HepG2 (cell line): ENCODE measurements around the gene HTRA2. TPM values are rescaled to one million over a fixed set of nuclear protein-coding genes. Genes with fewer than 3 reads are reported as not detected.

Experiments used
- BCL6 ChIP-seq: IDR thresholded peaks from 2 replicates; pipeline ENCODE4 v1.6.1; 2016; ENCODE audit warnings: missing genetic modification reagents, missing compliant biosample characterization
- KDM5B ChIP-seq: sonication (generic); formaldehyde crosslinking; IDR thresholded peaks from 2 replicates; pipeline ENCODE4 v1.4.0; 2020; ENCODE audit warnings: missing genetic modification reagents, mild to moderate bottlenecking, borderline replicate concordance
- MIER2 ChIP-seq: IDR thresholded peaks from 2 replicates; pipeline ENCODE4 v1.6.1; 2016; ENCODE audit warnings: missing biosample characterization, missing genetic modification reagents
- NR3C1 ChIP-seq: sonication (generic); formaldehyde crosslinking; IDR thresholded peaks from 2 replicates; pipeline ENCODE4 v1.4.0; 2020; ENCODE audit warnings: missing genetic modification reagents
- RORA ChIP-seq: sonication (generic); formaldehyde crosslinking; IDR thresholded peaks from 2 replicates; pipeline ENCODE4 v1.5.0; 2020; ENCODE audit warnings: mild to moderate bottlenecking, missing genetic modification reagents, moderate library complexity
- TFDP1 ChIP-seq: IDR thresholded peaks from 2 replicates; pipeline ENCODE4 v1.6.1; 2016; ENCODE audit warnings: missing compliant biosample characterization, missing genetic modification reagents, borderline replicate concordance
- U2AF1 ChIP-seq: fragments of 200-400 bp; formaldehyde crosslinking; optimal IDR thresholded peaks from 2 replicates; pipeline ENCODE3; 2017; ENCODE audit warnings: mild to moderate bottlenecking, low read depth, low read length
- XBP1 ChIP-seq: sonication (generic); formaldehyde crosslinking; IDR thresholded peaks from 2 replicates; pipeline ENCODE4 v1.5.0; 2020; ENCODE audit warnings: missing genetic modification reagents
- ZNF430 ChIP-seq: sonication (generic); formaldehyde crosslinking; IDR thresholded peaks from 2 replicates; pipeline ENCODE4 v1.9.0; 2021; ENCODE audit warnings: mild to moderate bottlenecking, missing genetic modification reagents
- ZNF552 ChIP-seq: sonication (generic); formaldehyde crosslinking; IDR thresholded peaks from 2 replicates; pipeline ENCODE4 v1.9.0; 2022; ENCODE audit warnings: missing genetic modification reagents, mild to moderate bottlenecking, borderline replicate concordance
- ZNF609 ChIP-seq: sonication (generic); formaldehyde crosslinking; IDR thresholded peaks from 2 replicates; pipeline ENCODE4 v1.4.0; 2020; ENCODE audit warnings: mild to moderate bottlenecking, missing genetic modification reagents, borderline replicate concordance
- ZNF678 ChIP-seq: sonication (generic); formaldehyde crosslinking; IDR thresholded peaks from 2 replicates; pipeline ENCODE4 v1.4.0; 2020; ENCODE audit warnings: mild to moderate bottlenecking, missing genetic modification reagents
- ZNF724P ChIP-seq: sonication (generic); formaldehyde crosslinking; IDR thresholded peaks from 2 replicates; pipeline ENCODE4 v1.8.0; 2022; ENCODE audit warnings: missing genetic modification reagents, borderline replicate concordance
- ZNF781 ChIP-seq: sonication (generic); formaldehyde crosslinking; IDR thresholded peaks from 2 replicates; pipeline ENCODE4 v1.5.1; 2020; ENCODE audit warnings: borderline replicate concordance, mild to moderate bottlenecking, missing genetic modification reagents; ENCODE audit errors: not compliant biosample characterization
- polyA plus RNA-seq, 8 experiments: library from polyadenylated mRNA; depleted of rRNA in 3 of 8; stranded (reverse) in 7 of 8; unstranded in 1 of 8; fragments of >200 nt; fragmentation: Illumina TruSeq in 4 of 8; extraction: Trizol in 4 of 8; gene quantifications; 2 replicates each; pipeline versions ENCODE4 v1.2.1 to v1.2.3, GENCODE V29; 2011 to 2016; ENCODE audit warnings: low read depth in 4 of 8, missing spikeins in 1 of 8, mixed read lengths in 1 of 8; ENCODE audit not compliant: insufficient read depth in 1 of 8
- total RNA-seq, 5 experiments: library from RNA; depleted of rRNA; stranded (reverse); fragments of >200 nt; fragmentation: Illumina TruSeq; extraction: Trizol; gene quantifications; 2 replicates each; pipeline ENCODE4 v1.2.3, GENCODE V29; 2016; ENCODE audit warnings: low read depth in 1 of 5
- TF ChIP-seq, protein P1 (sequence below): sonication (generic); formaldehyde crosslinking; IDR thresholded peaks from 2 replicates; pipeline ENCODE4 v1.4.0; 2020; ENCODE audit warnings: missing genetic modification reagents
- TF ChIP-seq, protein P2 (sequence below): sonication (generic); formaldehyde crosslinking; IDR thresholded peaks from 2 replicates; pipeline ENCODE4 v1.4.0; 2020; ENCODE audit warnings: mild to moderate bottlenecking, missing genetic modification reagents
- TF ChIP-seq, protein P3 (sequence below): sonication (generic); formaldehyde crosslinking; IDR thresholded peaks from 2 replicates; pipeline ENCODE4 v1.5.1; 2020; ENCODE audit warnings: mild to moderate bottlenecking, moderate library complexity, missing genetic modification reagents

Gene HTRA2
- total and polyA plus RNA-seq, 2 of the 13 experiments (the other 11 are each of a cell fraction or from before 2014, with no cell fraction given): 47.7 to 50.3 TPM

DNA sequence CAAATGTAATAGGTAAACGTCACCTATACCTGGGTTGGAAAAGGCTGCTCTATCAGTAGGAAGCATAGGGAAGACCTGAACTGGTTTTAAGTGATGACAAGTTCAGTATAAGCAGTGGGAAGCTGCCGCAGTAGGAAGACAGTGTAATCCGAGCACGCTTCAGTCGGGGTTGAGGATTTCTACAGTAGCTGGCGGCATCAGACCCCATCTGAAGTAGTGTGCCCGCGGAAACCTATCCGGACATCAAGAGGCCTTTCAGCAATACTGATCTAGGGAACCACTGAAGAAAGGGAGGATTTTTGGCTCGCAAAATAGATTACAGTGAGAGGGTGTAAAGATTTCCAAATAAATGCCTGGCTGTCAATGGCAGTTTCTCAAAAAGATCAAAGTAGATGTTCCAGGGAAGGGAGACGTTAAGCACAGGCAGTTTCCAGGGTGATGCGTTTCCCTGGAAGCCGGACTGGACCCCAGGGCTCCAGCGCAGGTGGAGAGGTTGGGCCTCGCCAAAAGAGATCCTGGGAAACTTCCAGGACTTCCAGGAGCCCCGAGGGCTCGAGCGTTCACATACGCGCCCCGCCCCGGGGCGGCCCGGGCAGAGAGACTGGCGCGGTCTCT, 18.7 kb downstream of the HTRA2 start (continued):
- TF ChIP-seq ZNF609 (CRISPR knock-in tag) (no peak), TFDP1 (CRISPR knock-in tag) (no peak), KDM5B (CRISPR knock-in tag) (peak; percentile 29; the same call in 1 of the 2 replicates), XBP1 (CRISPR knock-in tag) (no peak), NR3C1 (CRISPR knock-in tag) (no peak), ZNF552 (CRISPR knock-in tag) (no peak), BCL6 (0 out of 2 replicates have a peak, but pooled peaks have one; percentile 15), ZNF430 (CRISPR knock-in tag) (no peak), ZNF678 (CRISPR knock-in tag) (no peak), ZNF724P (no peak), ZNF781 (CRISPR knock-in tag) (no peak), U2AF1 (no peak), MIER2 (no peak), RORA (CRISPR knock-in tag) (no peak)
- TF ChIP-seq, protein P1, sequence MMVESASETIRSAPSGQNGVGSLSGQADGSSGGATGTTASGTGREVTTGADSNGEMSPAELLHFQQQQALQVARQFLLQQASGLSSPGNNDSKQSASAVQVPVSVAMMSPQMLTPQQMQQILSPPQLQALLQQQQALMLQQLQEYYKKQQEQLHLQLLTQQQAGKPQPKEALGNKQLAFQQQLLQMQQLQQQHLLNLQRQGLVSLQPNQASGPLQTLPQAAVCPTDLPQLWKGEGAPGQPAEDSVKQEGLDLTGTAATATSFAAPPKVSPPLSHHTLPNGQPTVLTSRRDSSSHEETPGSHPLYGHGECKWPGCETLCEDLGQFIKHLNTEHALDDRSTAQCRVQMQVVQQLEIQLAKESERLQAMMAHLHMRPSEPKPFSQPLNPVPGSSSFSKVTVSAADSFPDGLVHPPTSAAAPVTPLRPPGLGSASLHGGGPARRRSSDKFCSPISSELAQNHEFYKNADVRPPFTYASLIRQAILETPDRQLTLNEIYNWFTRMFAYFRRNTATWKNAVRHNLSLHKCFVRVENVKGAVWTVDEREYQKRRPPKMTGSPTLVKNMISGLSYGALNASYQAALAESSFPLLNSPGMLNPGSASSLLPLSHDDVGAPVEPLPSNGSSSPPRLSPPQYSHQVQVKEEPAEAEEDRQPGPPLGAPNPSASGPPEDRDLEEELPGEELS (CRISPR knock-in tag): no peak
- TF ChIP-seq, protein P2, sequence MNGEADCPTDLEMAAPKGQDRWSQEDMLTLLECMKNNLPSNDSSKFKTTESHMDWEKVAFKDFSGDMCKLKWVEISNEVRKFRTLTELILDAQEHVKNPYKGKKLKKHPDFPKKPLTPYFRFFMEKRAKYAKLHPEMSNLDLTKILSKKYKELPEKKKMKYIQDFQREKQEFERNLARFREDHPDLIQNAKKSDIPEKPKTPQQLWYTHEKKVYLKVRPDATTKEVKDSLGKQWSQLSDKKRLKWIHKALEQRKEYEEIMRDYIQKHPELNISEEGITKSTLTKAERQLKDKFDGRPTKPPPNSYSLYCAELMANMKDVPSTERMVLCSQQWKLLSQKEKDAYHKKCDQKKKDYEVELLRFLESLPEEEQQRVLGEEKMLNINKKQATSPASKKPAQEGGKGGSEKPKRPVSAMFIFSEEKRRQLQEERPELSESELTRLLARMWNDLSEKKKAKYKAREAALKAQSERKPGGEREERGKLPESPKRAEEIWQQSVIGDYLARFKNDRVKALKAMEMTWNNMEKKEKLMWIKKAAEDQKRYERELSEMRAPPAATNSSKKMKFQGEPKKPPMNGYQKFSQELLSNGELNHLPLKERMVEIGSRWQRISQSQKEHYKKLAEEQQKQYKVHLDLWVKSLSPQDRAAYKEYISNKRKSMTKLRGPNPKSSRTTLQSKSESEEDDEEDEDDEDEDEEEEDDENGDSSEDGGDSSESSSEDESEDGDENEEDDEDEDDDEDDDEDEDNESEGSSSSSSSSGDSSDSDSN: no peak
- TF ChIP-seq, protein P3, sequence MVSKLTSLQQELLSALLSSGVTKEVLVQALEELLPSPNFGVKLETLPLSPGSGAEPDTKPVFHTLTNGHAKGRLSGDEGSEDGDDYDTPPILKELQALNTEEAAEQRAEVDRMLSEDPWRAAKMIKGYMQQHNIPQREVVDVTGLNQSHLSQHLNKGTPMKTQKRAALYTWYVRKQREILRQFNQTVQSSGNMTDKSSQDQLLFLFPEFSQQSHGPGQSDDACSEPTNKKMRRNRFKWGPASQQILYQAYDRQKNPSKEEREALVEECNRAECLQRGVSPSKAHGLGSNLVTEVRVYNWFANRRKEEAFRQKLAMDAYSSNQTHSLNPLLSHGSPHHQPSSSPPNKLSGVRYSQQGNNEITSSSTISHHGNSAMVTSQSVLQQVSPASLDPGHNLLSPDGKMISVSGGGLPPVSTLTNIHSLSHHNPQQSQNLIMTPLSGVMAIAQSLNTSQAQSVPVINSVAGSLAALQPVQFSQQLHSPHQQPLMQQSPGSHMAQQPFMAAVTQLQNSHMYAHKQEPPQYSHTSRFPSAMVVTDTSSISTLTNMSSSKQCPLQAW (CRISPR knock-in tag): no peak
